Measurements from ENCODE around the gene RND1.
"Not testable (repeated sequence)": the region's sequence is repeated elsewhere in the genome, so short reads cannot be mapped to it uniquely, and the experiment has no call there.

RND1 gene

GRCh38 chr12:48865281-48866051 is at the start of gene RND1:
RND1 (minus strand) TSS chr12:48865870; CDS start chr12:48865767, 103 bp downstream.
- peak; percentile 89 for DNase-seq

DNA sequence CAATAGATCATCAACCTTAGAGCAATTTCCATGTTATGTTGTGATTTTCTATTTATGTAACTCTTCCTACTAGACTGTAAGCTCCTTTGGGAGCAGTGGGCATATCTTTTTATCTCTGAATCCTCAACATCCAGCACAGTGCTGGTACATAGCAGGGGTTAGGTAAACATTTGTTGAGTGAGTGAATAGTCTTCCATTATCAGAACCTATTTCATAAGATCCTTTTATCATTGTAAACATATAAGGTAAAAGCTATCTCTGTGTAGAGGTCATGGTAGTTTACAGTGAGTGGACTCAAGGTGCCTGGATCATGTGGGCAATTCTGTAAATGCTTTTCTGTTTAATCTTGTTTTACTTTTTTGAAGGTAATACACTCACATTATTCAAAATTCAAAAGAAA is 44.5 kb upstream of the RND1 start:
- DNase-seq: no peak

- not testable (repeated sequence) for DNase-seq
Measured at GRCh38 chr12:48909698-48910097, 44.0 kb upstream of the RND1 start.

GRCh38 chr12:48907245-48907644 is 41.6 kb upstream of the RND1 start:
- no peak for DNase-seq

DNA sequence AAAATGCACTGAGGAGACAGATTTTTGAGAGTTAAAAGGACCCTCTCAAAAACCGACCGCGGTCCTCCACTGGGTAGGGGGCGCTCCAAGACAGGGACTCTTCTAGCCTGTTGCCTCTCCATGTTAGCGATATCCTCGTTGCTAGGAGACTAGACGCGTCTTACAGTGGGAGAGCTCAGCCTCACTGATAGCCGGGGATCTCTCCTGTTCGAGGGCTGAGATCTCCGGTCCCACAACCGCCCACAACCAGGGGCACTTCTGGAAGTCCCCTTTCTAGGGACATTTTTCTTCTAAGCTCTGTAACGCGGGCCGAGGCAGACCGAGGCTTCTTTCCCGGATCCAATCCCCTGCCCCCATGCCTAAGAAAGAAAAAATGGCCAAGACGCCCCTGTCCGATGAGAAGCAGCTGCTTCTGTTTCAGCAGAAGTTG is 38.3 kb upstream of the RND1 start:
- DNase-seq: peak; percentile 85

DNA sequence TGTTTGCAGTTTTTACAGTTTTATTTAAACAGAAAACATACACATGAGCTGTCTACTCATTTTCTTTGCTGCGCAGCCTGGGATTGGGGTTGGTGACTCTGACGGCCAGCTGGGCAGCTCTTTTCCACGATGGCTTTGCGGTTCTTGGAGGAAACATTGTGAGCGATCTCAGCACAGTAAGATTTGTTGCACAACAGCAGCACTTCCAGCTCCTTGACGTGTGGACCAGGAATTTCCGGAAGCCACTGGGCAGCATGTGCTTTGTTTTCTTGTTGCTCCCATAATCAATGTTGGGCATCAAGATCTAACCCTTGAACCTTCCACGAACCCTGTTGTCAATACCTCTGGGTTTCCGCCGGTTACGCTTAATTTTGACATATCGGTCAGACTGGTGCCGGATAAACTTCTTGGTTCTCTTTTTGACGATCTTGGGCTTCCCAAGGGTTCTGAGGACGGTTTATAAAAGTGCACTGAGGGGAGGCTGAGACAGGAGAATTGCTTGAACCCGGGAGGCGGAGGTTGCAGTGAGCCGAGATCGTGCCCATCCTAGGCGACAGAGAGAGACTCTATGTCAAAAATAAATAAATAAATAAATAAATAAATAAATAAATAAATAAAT is 37.8 kb upstream of the RND1 start:
- DNase-seq: no peak

DNA sequence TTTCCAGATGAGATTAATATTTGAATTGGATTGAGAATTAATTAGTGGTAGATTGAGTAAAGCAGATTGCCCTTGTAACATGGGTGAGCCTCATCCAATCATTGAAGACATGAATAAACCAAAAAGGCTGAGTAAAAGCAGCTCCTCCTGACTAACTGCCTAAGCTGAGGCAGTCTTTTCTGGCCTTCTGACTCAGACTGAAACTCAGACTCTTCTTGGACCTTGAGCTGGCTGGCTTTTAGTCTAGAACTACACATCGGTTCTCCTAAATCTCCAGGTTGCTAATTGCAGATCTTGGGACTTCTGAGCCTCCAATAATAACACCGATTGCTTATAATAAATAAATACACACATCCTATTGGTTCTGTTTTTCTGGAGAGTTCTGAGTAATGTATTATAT is 35.6 kb upstream of the RND1 start:
- no peak for DNase-seq

DNA sequence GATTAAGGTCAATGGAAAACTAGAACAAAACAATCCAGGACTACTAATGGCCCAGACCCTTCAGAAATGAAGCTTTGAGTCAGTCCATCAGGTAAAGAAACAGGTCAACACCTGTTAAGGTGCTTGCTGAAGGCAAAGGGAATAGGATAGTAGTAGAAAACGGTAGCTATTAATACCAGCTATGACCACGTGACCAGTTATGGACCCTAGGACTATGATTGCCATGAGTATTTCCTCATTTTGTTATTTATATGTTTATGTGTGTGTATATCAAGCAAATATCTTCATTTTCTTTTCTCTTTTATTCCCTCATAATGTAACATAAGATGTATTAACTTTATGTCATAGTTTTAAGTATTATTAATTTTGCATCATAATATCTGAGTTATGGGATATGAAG is 34.0 kb upstream of the RND1 start:
- no peak for DNase-seq

DNA sequence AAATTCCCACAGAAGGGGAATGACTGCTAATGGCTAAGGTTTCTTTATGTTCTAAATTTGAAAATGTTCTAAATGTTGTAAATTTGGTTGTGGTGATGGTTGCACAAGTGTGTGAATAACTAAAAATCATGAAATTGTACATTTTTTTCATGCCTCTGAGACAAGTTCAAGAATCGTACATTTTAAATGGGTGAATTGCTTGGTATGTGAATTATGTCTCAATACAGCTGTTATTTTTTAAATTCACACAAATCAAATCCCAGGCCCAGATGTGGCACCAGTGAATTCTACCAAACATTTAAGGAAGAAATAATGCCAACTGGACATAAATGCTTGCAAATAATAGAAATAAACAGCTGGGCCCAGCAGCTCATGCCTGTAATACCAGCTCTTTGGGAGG is 28.6 kb upstream of the RND1 start:
- DNase-seq: no peak

GRCh38 chr12:48890657-48891418 is 25.2 kb upstream of the RND1 start:
- peak; percentile 66 for DNase-seq

GRCh38 chr12:48889679-48890078 is 24.0 kb upstream of the RND1 start:
- DNase-seq: no peak

DNA sequence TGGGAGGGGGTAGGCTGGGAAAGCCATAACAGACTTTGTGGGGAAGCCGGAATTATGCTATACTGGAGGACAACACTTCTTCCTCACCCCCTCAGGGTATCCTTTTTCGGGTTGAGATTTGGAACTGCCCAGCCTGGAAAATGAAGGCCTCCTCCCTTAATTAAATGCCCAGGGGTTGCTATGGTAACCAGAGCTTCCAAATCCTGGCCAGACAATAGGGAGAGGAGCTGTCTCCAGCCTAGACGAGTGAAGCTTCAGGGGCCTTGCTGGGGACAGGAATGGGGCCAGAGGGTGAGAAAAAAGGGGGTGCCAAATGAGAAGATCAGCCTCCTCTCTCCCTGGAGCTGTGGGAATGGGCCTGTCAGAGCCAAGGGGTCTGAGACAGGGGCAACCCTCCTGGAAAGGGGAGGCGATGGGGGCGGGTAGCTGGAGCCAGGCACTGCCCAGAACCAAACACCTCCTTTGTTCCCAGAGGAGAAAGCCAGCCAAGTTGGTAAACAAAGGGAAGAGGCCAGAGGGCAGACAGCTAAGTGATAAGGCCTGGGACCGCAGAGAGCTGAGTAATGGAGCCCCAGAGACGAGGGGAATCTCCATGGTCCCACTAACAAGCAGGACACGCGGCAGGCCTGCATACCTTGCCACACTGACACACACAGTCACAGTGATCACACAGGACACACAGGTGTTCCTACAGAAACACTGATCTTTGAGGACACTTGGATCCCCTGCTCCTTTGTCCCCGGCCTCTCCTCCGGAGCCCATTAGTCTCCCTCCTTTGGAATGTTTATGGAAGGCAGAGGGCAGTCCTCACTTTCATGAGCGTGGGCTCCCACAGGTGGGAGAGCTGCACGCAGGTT is 17.9 kb upstream of the RND1 start:
- DNase-seq: no peak

GRCh38 chr12:48882972-48883304 is 17.3 kb upstream of the RND1 start:
- DNase-seq: no peak

- DNase-seq: no peak
Measured at GRCh38 chr12:48882315-48882687, 16.6 kb upstream of the RND1 start.

DNA sequence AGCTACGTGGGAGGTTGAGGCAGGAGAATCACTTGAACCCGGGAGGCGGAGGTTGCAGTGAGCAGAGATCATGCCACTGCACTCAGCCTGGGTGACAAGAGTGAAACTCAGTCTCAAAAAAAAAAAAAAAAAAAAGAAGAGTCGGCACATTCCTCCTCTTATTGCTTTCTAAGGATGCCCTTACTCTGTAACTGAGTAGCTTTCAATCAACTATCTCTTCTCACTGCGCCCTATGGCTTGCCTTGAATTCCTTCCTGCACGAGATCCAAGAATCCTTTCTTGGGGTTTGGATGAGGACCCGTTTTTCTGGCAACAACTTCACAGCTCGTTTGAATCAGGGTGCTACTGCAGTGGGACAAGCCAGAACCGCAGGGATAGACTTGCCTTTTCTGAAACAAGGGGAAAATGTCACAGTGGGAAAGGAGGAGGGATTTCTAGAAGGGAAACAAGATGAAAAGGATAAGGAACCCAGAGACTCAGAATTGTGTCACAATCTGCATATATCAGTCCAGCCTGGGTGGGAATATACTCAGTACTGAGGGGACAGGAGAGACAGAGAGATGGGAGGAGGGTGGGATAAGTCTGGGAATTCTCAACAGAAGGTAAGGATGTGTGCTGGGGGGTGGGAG is 16.1 kb upstream of the RND1 start:
- DNase-seq: no peak

GRCh38 chr12:48880647-48881046 is 15.0 kb upstream of the RND1 start:
- no peak for DNase-seq

- DNase-seq: no peak
Measured at GRCh38 chr12:48878548-48878947, 12.9 kb upstream of the RND1 start.

GRCh38 chr12:48875944-48876515 is 10.4 kb upstream of the RND1 start:
- DNase-seq: no peak

GRCh38 chr12:48873534-48873933 is 7.9 kb upstream of the RND1 start:
- not testable (repeated sequence) for DNase-seq

- no peak for DNase-seq
Measured at GRCh38 chr12:48873096-48873495, 7.4 kb upstream of the RND1 start.

DNA sequence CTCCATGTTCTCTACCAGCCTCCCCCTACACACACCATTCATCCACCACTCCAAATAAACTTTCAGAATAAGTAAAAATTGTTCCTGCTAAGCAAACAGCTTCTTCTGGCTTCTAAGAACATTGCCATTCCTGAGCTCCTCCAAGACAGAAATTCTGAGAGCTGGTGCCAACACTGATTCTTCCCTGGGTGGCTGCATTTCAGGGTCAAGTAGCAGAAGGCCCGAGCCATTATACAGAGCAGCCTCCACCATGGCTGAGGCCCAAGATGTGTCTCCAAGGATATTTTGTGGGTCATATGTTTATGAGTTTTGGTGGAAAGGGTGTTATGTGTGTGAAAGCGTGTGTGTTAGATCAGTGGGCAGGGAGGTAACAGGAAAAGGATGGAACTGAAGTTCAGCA is 3.5 kb upstream of the RND1 start:
- DNase-seq: no peak

DNA sequence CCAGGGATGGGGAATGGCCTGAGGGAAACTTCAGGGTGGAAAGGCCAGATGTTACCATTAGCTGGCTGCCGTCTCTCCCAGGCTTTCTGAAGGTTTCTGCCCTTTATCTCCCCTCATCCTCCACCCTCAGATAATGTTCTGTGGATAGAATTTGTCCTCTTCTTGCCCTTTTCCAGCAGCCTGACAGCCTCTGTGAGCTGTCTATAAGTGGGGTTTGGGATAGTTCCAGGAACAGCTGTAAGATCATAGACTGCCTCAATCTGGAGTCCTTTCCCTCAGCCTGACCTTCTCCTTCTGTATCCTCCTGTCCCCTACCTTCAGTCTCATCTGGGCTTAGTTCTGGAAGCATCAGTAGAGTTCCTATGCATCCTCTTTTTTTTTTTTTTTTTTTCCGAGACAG is 2.8 kb upstream of the RND1 start:
- DNase-seq: no peak
